Adrenal gland (tissue), 5 donors: ENCODE data around the gene FOXO1.

Experiments used
- POLR2A ChIP-seq, 2 donors: fragments of 450-650 bp; IDR thresholded peaks; one replicate each; pipeline ENCODE4 v1.6.1; 2017; ENCODE audit warnings: antibody characterized with exemption in 2 of 2, mild to moderate bottlenecking in 2 of 2, moderate library complexity in 1 of 2
- TF ChIP-seq, protein P1 (sequence below), 6 experiments: fragments of 450-650 bp in 4 of 6; fragments of 200-600 bp in 2 of 6; sonication (generic) in 1 of 6; IDR thresholded peaks; 1 replicate in 5 of 6; 2 replicates in 1 of 6; pipeline versions ENCODE4 v1.5.1 to v1.8.0; 2016 to 2021; ENCODE audit warnings: antibody characterized with exemption in 6 of 6, mild to moderate bottlenecking in 2 of 6, moderate library complexity in 1 of 6
- donor health status: DM: no; HTN: no; CAD: no.

GRCh38 chr13:40562975-40563349 lies 103.5 kb downstream of the FOXO1 start:
- TF ChIP-seq, protein P1, sequence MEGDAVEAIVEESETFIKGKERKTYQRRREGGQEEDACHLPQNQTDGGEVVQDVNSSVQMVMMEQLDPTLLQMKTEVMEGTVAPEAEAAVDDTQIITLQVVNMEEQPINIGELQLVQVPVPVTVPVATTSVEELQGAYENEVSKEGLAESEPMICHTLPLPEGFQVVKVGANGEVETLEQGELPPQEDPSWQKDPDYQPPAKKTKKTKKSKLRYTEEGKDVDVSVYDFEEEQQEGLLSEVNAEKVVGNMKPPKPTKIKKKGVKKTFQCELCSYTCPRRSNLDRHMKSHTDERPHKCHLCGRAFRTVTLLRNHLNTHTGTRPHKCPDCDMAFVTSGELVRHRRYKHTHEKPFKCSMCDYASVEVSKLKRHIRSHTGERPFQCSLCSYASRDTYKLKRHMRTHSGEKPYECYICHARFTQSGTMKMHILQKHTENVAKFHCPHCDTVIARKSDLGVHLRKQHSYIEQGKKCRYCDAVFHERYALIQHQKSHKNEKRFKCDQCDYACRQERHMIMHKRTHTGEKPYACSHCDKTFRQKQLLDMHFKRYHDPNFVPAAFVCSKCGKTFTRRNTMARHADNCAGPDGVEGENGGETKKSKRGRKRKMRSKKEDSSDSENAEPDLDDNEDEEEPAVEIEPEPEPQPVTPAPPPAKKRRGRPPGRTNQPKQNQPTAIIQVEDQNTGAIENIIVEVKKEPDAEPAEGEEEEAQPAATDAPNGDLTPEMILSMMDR (IDR thresholded peaks at IDR 0.05): no peak
- TF ChIP-seq POLR2A (IDR thresholded peaks at IDR 0.05): no peak
